GM10248 (cell line): ENCODE data around the gene CMIP.

Source experiments
- CTCF ChIA-PET: fragments of 300-600 bp; sonication (Branson Sonifier 250); formaldehyde crosslinking; extraction: SDS; loops from one replicate; lab custom pipeline; 2021; ENCODE audit warnings: antibody characterized with exemption; lab: Yijun Ruan, JAX
- POLR2A ChIA-PET: fragments of 350-650 bp; sonication (Branson Sonifier 250); formaldehyde crosslinking; extraction: SDS; loops from one replicate; lab custom pipeline; 2020; ENCODE audit warnings: antibody characterized with exemption; lab: Yijun Ruan, JAX
- DNase-seq: peaks from one replicate; pipeline ENCODE4 v3.0.0; 2012; ENCODE audit errors: extremely low spot score
- CTCF ChIP-seq: IDR thresholded peaks from 2 replicates; pipeline ENCODE4 v1.5.1; 2012; ENCODE audit warnings: mild to moderate bottlenecking, low read depth; ENCODE audit errors: extremely low read depth, missing control alignments, control extremely low read depth

Gene CMIP

GRCh38 chr16:81717662-81718189 lies 273.1 kb downstream of the CMIP start:
- ChIA-PET POLR2A (no interaction called here), CTCF (interaction anchor here (0.7 to 1.7 kb wide), 8 partner anchors 12 to 512 kb away, joined by 3 to 6 read pairs (median 4); no protein-coding TSS in a partner anchor)
- DNase-seq: no peak
- TF ChIP-seq CTCF: no peak

GRCh38 chr16:81718637-81719036 lies 274.0 kb downstream of the CMIP start:
- TF ChIP-seq CTCF: no peak
- CTCF ChIA-PET: interaction anchor here (0.7 to 1.7 kb wide), 10 partner anchors 11 to 513 kb away, joined by 3 to 6 read pairs (median 4); no protein-coding TSS in a partner anchor
- no peak for DNase-seq
- POLR2A ChIA-PET: interaction anchor here (1.2 kb wide), 1 partner anchor 21 kb away, joined by 3 read pairs; no protein-coding TSS in a partner anchor

- CTCF ChIA-PET: interaction anchor here (1.3 to 1.9 kb wide), 2 partner anchors 10 to 353 kb away, joined by 4 to 5 read pairs; no protein-coding TSS in a partner anchor
Observed at GRCh38 chr16:81719993-81720392, 275.4 kb downstream of the CMIP start.

GRCh38 chr16:81720973-81721906 lies 276.6 kb downstream of the CMIP start:
- no peak for TF ChIP-seq CTCF
- no peak for DNase-seq
- ChIA-PET POLR2A (no interaction called here), CTCF (interaction anchor here (0.8 to 1.9 kb wide), 5 partner anchors 9 to 355 kb away, joined by 3 to 6 read pairs (median 3); no protein-coding TSS in a partner anchor)

More at GRCh38 chr16:81719993-81720392, 275.4 kb downstream of the CMIP start:
- POLR2A ChIA-PET: no interaction called here
- no peak for TF ChIP-seq CTCF
- no peak for DNase-seq

GRCh38 chr16:81723098-81723723 lies 278.6 kb downstream of the CMIP start:
- ChIA-PET CTCF (interaction anchor here (0.6 to 3.5 kb wide), 16 partner anchors 8 to 357 kb away, joined by 3 to 43 read pairs (median 6); no protein-coding TSS in a partner anchor), POLR2A (no interaction called here)
- TF ChIP-seq CTCF: peak; percentile 48
- DNase-seq: peak; percentile 72

GRCh38 chr16:81728435-81728834 lies 283.8 kb downstream of the CMIP start:
- ChIA-PET CTCF (interaction anchor here (1.7 to 2.3 kb wide), 2 partner anchors 10 to 14 kb away, joined by 5 to 13 read pairs; no protein-coding TSS in a partner anchor), POLR2A (interaction anchor here (0.6 kb wide), 1 partner anchor 255 kb away, joined by 3 read pairs; no protein-coding TSS in a partner anchor)
- no peak for DNase-seq
- TF ChIP-seq CTCF: no peak
